Urinary bladder (tissue), 4 donors: ENCODE results near the gene TMEM92. TPM values are rescaled to one million over a fixed set of nuclear protein-coding genes. Genes with fewer than 3 reads are reported as not detected.

ENCODE experiments used
- DNase-seq: peaks from one replicate; pipeline ENCODE4 v3.0.0-alpha.2; 2015; ENCODE audit errors: extremely low spot score
- H3K27ac ChIP-seq: one replicate; pipeline ENCODE4 v1.5.1; 2013; ENCODE audit warnings: low read depth, mild to moderate bottlenecking, moderate library complexity
- H3K36me3 ChIP-seq: one replicate; pipeline ENCODE4 v1.6.1; 2013; ENCODE audit warnings: mild to moderate bottlenecking, moderate library complexity; ENCODE audit not compliant: insufficient read depth
- H3K4me1 ChIP-seq: one replicate; pipeline ENCODE4 v1.6.1; 2013; ENCODE audit warnings: mild to moderate bottlenecking, moderate library complexity; ENCODE audit not compliant: insufficient read depth
- H3K4me3 ChIP-seq: one replicate; pipeline ENCODE4 v1.5.1; 2013; ENCODE audit warnings: low read depth, low read length
- WGBS: extraction: QIAGEN DNeasy Blood & Tissue Kit; methylation state at CpG from one replicate; pipeline ENCODE4 v1.1.7; 2013; 5-methylcytosine and 5-hydroxymethylcytosine counted together
- polyA plus RNA-seq: library from polyadenylated mRNA; stranded (reverse); fragments of 200-250 nt; gene quantifications from one replicate; pipeline ENCODE4 v1.2.3, GENCODE V29; 2013
- total RNA-seq: library from RNA; depleted of rRNA; stranded (reverse); fragments of >200 nt; gene quantifications from one replicate; pipeline ENCODE4 v1.2.3, GENCODE V29; 2014
- donor health status: healthy with polysubstance abuse.
- donor health status: healthy.

The TMEM92 gene
- 1.0 TPM for total RNA-seq
- 2.5 TPM for polyA plus RNA-seq

- Histone ChIP-seq H3K4me3 (peak within 1 kb of the TSS; percentile 41), H3K27ac (peak within 1 kb of the TSS; percentile 69), H3K4me1 (peaks cover 2% of the 10 kb centered on the region), H3K36me3 (no peaks in the 10 kb centered on the region)
- WGBS, result 43% methylated on average over 23 of the region's 23 CpGs
- DNase-seq, result no peak
Observed at GRCh38 chr17:50274142-50274896, at the start of gene TMEM92. TSS of gene TMEM92 (plus strand) at chr17:50274466. CDS start at chr17:50274502, 36 bp downstream.

- Histone ChIP-seq H3K36me3 (no peaks in the 10 kb centered on the region), H3K4me1 (no peaks in the 10 kb centered on the region), H3K4me3 (no peak overlapping the region), H3K27ac (no peak overlapping the region)
- no peak for DNase-seq
- 79% methylated on average over 3 of the region's 3 CpGs for WGBS
Observed at GRCh38 chr17:50225701-50226240, 48.5 kb upstream of the TMEM92 start.

GRCh38 chr17:50234581-50234980, 39.7 kb upstream of the TMEM92 start:
- no peaks in the 10 kb centered on the region for H3K4me1 ChIP-seq
- no peak overlapping the region for H3K4me3 ChIP-seq
- no peak overlapping the region for H3K27ac ChIP-seq
- DNase-seq, result no peak
- H3K36me3 ChIP-seq, result no peaks in the 10 kb centered on the region

GRCh38 chr17:50237901-50238300, 36.4 kb upstream of the TMEM92 start:
- no peak overlapping the region for H3K27ac ChIP-seq
- no peak overlapping the region for H3K4me3 ChIP-seq
- no peak for DNase-seq
- no peaks in the 10 kb centered on the region for H3K4me1 ChIP-seq
- H3K36me3 ChIP-seq, result no peaks in the 10 kb centered on the region
- WGBS, result 37% methylated on average over 2 of the region's 2 CpGs

GRCh38 chr17:50238601-50239280, 35.5 kb upstream of the TMEM92 start:
- Histone ChIP-seq H3K4me1 (no peaks in the 10 kb centered on the region), H3K4me3 (no peak overlapping the region), H3K36me3 (no peaks in the 10 kb centered on the region), H3K27ac (no peak overlapping the region)
- 37% methylated on average over 9 of the region's 9 CpGs for WGBS
- no peak for DNase-seq

- Histone ChIP-seq H3K4me3 (no peak overlapping the region), H3K4me1 (no peaks in the 10 kb centered on the region), H3K27ac (no peak overlapping the region), H3K36me3 (no peaks in the 10 kb centered on the region)
- DNase-seq, result no peak
- WGBS, result 40% methylated on average over 4 of the region's 4 CpGs
Observed at GRCh38 chr17:50239937-50240336, 34.3 kb upstream of the TMEM92 start.

- WGBS, result 90% methylated on average over 1 of the region's 1 CpG
- no peak for DNase-seq
Observed at GRCh38 chr17:50240851-50241250, 33.4 kb upstream of the TMEM92 start.

GRCh38 chr17:50241431-50241830, 32.8 kb upstream of the TMEM92 start:
- Histone ChIP-seq H3K27ac (no peak overlapping the region), H3K36me3 (no peaks in the 10 kb centered on the region), H3K4me3 (no peak overlapping the region), H3K4me1 (no peaks in the 10 kb centered on the region)
- no peak for DNase-seq
- 92% methylated on average over 5 of the region's 5 CpGs for WGBS

More at GRCh38 chr17:50240851-50241250, 33.4 kb upstream of the TMEM92 start:
- Histone ChIP-seq H3K27ac (no peak overlapping the region), H3K36me3 (no peaks in the 10 kb centered on the region), H3K4me3 (no peak overlapping the region), H3K4me1 (no peaks in the 10 kb centered on the region)

GRCh38 chr17:50244771-50245170, 29.5 kb upstream of the TMEM92 start:
- no peaks in the 10 kb centered on the region for H3K36me3 ChIP-seq
- 91% methylated on average over 6 of the region's 6 CpGs for WGBS
- DNase-seq, result no peak
- no peak overlapping the region for H3K4me3 ChIP-seq
- H3K4me1 ChIP-seq, result no peaks in the 10 kb centered on the region
- H3K27ac ChIP-seq, result no peak overlapping the region

GRCh38 chr17:50248255-50248654, 26.0 kb upstream of the TMEM92 start:
- DNase-seq, result no peak
- Histone ChIP-seq H3K36me3 (no peaks in the 10 kb centered on the region), H3K4me1 (no peaks in the 10 kb centered on the region), H3K4me3 (no peak overlapping the region), H3K27ac (no peak overlapping the region)
- WGBS, result 97% methylated on average over 2 of the region's 2 CpGs

GRCh38 chr17:50252781-50253180, 21.5 kb upstream of the TMEM92 start:
- WGBS, result 58% methylated on average over 3 of the region's 3 CpGs
- no peaks in the 10 kb centered on the region for H3K4me1 ChIP-seq

GRCh38 chr17:50255766-50256635, 18.3 kb upstream of the TMEM92 start:
- no peak overlapping the region for H3K4me3 ChIP-seq
- no peak overlapping the region for H3K27ac ChIP-seq
- DNase-seq, result no peak
- H3K4me1 ChIP-seq, result no peaks in the 10 kb centered on the region
- WGBS, result 85% methylated on average over 12 of the region's 12 CpGs
- H3K36me3 ChIP-seq, result no peaks in the 10 kb centered on the region

More at GRCh38 chr17:50252781-50253180, 21.5 kb upstream of the TMEM92 start:
- DNase-seq, result no peak
- Histone ChIP-seq H3K36me3 (no peaks in the 10 kb centered on the region), H3K27ac (no peak overlapping the region), H3K4me3 (no peak overlapping the region)

GRCh38 chr17:50256826-50257618, 17.2 kb upstream of the TMEM92 start:
- H3K27ac ChIP-seq, result no peak overlapping the region
- H3K4me3 ChIP-seq, result no peak overlapping the region
- WGBS, result 86% methylated on average over 10 of the region's 10 CpGs
- DNase-seq, result no peak
- H3K4me1 ChIP-seq, result no peaks in the 10 kb centered on the region
- no peaks in the 10 kb centered on the region for H3K36me3 ChIP-seq
